A549 (cell line): Measurements from ENCODE around the gene HIPK1.

Source experiments
- CEBPB ChIP-seq, 2 experiments: fragments of >200 bp in 1 of 2; sonication (Bioruptor Twin) in 1 of 2; formaldehyde crosslinking in 1 of 2; IDR thresholded peaks; 2 replicates each; pipeline ENCODE4 v1.6.1; 2012 to 2016
- CTCF ChIP-seq: fragments of >200 bp; sonication (Bioruptor Twin); formaldehyde crosslinking; IDR thresholded peaks from 3 replicates; pipeline ENCODE4 v1.5.1; 2016

GRCh38 chr1:113904293-113904673, 24.8 kb upstream of the HIPK1 start:
- TF ChIP-seq CEBPB (IDR thresholded peaks at IDR 0.05) (no peak), CTCF (no peak)
